ENCODE measurements around the gene FOXP1. TPM values are rescaled to one million over a fixed set of nuclear protein-coding genes. Genes with fewer than 3 reads are reported as not detected.

FOXP1 gene
- polyA plus RNA-seq, 1 donor (not counting 4 experiments of a cell fraction or from before 2014, with no cell fraction given) = 14.6 TPM

DNA sequence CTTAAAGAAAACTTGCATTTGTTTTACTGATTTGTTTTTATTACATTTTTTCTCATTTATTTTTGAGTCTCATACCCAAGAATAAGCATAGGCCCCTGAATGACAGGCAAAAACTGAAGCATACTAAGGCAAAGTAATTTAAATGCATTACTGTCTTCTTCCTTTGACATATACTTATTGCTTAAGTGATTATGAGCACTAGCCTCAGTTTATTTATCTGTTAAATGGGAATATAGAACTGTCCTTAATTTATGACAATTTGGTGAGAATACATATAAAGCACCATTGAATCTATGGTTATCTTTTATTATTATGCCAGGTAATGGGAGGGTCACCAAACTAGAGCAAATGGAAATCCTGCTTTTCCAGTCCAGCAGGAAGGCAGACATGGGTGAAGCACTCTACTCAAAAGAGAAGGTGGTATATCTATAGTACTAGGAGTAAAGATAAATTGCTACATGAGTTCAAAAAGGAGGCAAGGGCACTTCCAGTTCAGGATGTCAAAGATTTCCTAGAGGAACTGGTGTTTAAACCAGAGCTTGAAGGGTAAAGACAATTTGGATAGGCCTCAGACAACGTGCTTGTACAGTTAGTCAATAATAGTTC, 435.0 kb downstream of the FOXP1 start:
- no peaks in the 10 kb centered on the region for H4K20me1 ChIP-seq (ENCODE audit: control insufficient read depth, extremely low read depth, insufficient read depth, low read length)
- H3K36me3 ChIP-seq (ENCODE audit: control insufficient read depth in 2 of 2, extremely low read depth in 1 of 2, insufficient read depth in 2 of 2, low read length in 2 of 2) = no peaks in the 10 kb centered on the region
- dilution Hi-C loops (cut with MboI; ENCODE audit: extremely low pct_ligation_motif_present, low sequenced_read_pairs) = no loop called here
- H3K27ac ChIP-seq (ENCODE audit: control insufficient read depth, insufficient read depth, low read length) = no peak overlapping the region
- no peak for TF ChIP-seq EZH2 (IDR thresholded peaks at IDR 0.05; ENCODE audit: low read length)
- TF ChIP-seq, protein P1, sequence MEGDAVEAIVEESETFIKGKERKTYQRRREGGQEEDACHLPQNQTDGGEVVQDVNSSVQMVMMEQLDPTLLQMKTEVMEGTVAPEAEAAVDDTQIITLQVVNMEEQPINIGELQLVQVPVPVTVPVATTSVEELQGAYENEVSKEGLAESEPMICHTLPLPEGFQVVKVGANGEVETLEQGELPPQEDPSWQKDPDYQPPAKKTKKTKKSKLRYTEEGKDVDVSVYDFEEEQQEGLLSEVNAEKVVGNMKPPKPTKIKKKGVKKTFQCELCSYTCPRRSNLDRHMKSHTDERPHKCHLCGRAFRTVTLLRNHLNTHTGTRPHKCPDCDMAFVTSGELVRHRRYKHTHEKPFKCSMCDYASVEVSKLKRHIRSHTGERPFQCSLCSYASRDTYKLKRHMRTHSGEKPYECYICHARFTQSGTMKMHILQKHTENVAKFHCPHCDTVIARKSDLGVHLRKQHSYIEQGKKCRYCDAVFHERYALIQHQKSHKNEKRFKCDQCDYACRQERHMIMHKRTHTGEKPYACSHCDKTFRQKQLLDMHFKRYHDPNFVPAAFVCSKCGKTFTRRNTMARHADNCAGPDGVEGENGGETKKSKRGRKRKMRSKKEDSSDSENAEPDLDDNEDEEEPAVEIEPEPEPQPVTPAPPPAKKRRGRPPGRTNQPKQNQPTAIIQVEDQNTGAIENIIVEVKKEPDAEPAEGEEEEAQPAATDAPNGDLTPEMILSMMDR (optimal IDR thresholded peaks at IDR 0.05 in 1 of 3, IDR thresholded peaks at IDR 0.05 in 1 of 3, conservative IDR thresholded peaks at IDR 0.05 in 1 of 3; ENCODE audit: extremely low read depth in 1 of 3, insufficient read depth in 2 of 3, low read length in 3 of 3) = no peak
- H3K4me3 ChIP-seq (ENCODE audit: control insufficient read depth in 2 of 3, extremely low read depth in 1 of 3, insufficient read depth in 2 of 3, low read depth in 1 of 3, low read length in 3 of 3) = no peak overlapping the region
- no peak overlapping the region for H3K9ac ChIP-seq (ENCODE audit: control insufficient read depth, extremely low read depth, insufficient read depth, low read length)
- no peak overlapping the region for H2AFZ ChIP-seq (ENCODE audit: control insufficient read depth, low read length)
- no peaks in the 10 kb centered on the region for H3K27me3 ChIP-seq (ENCODE audit: control insufficient read depth, extremely low read depth, insufficient read depth, low read length)
- no peaks in the 10 kb centered on the region for H3K9me3 ChIP-seq (ENCODE audit: control insufficient read depth, low read depth, low read length)
- no peaks in the 10 kb centered on the region for H3K4me1 ChIP-seq (ENCODE audit: control insufficient read depth, extremely low read depth, insufficient read depth, low read length)
- no peak overlapping the region for H3K4me2 ChIP-seq (ENCODE audit: control insufficient read depth, extremely low read depth, insufficient read depth, low read depth, low read length)
- H3K9me1 ChIP-seq (ENCODE audit: control insufficient read depth, extremely low read depth, insufficient read depth, low read length) = no peaks in the 10 kb centered on the region
- DNase-seq (ENCODE audit: low read depth, low spot score) = no peak
- H3K79me2 ChIP-seq (ENCODE audit: control insufficient read depth, insufficient read depth, low read length) = no peaks in the 10 kb centered on the region
- FAIRE-seq = no peak

DNA sequence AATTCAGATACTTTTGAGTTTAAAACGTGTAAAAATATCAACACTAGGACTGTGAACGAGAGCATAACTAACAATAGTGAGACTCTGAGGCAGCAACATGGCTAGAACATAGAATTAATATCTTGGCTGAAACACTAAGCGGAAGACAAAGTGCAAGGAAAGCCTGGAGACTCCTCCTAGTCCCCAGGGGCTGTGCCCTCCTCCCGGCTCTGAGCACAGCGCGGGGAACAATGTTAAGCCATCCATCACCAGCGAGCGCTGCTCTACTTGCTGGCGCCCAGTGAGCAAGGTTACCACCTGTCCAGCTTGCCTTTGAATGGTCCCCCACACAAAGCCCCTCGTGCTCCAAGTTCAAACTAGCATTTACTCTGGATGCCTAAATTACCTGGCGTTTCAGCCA, 436.9 kb downstream of the FOXP1 start:
- no peak for FAIRE-seq
- no peaks in the 10 kb centered on the region for H3K36me3 ChIP-seq (ENCODE audit: control insufficient read depth in 2 of 2, extremely low read depth in 1 of 2, insufficient read depth in 2 of 2, low read length in 2 of 2)
- no peak overlapping the region for H3K4me2 ChIP-seq (ENCODE audit: control insufficient read depth, extremely low read depth, insufficient read depth, low read depth, low read length)
- no peak overlapping the region for H3K9ac ChIP-seq (ENCODE audit: control insufficient read depth, extremely low read depth, insufficient read depth, low read length)
- no peaks in the 10 kb centered on the region for H4K20me1 ChIP-seq (ENCODE audit: control insufficient read depth, extremely low read depth, insufficient read depth, low read length)
- dilution Hi-C loops (cut with MboI; ENCODE audit: extremely low pct_ligation_motif_present, low sequenced_read_pairs) = no loop called here
- no peaks in the 10 kb centered on the region for H3K9me3 ChIP-seq (ENCODE audit: control insufficient read depth, low read depth, low read length)
- no peaks in the 10 kb centered on the region for H3K4me1 ChIP-seq (ENCODE audit: control insufficient read depth, extremely low read depth, insufficient read depth, low read length)
- no peak overlapping the region for H3K4me3 ChIP-seq (ENCODE audit: control insufficient read depth in 2 of 3, extremely low read depth in 1 of 3, insufficient read depth in 2 of 3, low read depth in 1 of 3, low read length in 3 of 3)
- no peak for DNase-seq (ENCODE audit: low read depth, low spot score)
- H2AFZ ChIP-seq (ENCODE audit: control insufficient read depth, low read length) = no peak overlapping the region
- H3K27me3 ChIP-seq (ENCODE audit: control insufficient read depth, extremely low read depth, insufficient read depth, low read length) = no peaks in the 10 kb centered on the region
- TF ChIP-seq, protein P1 (optimal IDR thresholded peaks at IDR 0.05 in 1 of 3, IDR thresholded peaks at IDR 0.05 in 1 of 3, conservative IDR thresholded peaks at IDR 0.05 in 1 of 3; ENCODE audit: extremely low read depth in 1 of 3, insufficient read depth in 2 of 3, low read length in 3 of 3) = no peak
- TF ChIP-seq EZH2 (IDR thresholded peaks at IDR 0.05; ENCODE audit: low read length) = no peak
- H3K27ac ChIP-seq (ENCODE audit: control insufficient read depth, insufficient read depth, low read length) = no peak overlapping the region
- H3K79me2 ChIP-seq (ENCODE audit: control insufficient read depth, insufficient read depth, low read length) = no peaks in the 10 kb centered on the region
- no peaks in the 10 kb centered on the region for H3K9me1 ChIP-seq (ENCODE audit: control insufficient read depth, extremely low read depth, insufficient read depth, low read length)

All from keratinocyte (primary cell).